Fibroblast of the aortic adventitia (primary cell): Measurements from ENCODE around the gene SEZ6L. TPM values are rescaled to one million over a fixed set of nuclear protein-coding genes. Genes with fewer than 3 reads are reported as not detected.

Experiments used
- DNase-seq: peaks from one replicate; pipeline ENCODE4 v3.0.0-alpha.2; 2010; ENCODE audit warnings: low read depth
- H3K4me3 ChIP-seq: 2 replicates; pipeline ENCODE4 v1.5.1; 2011; ENCODE audit warnings: low read depth, mild to moderate bottlenecking, control low read depth, low read length, moderate library complexity
- CTCF ChIP-seq: IDR thresholded peaks from 2 replicates; pipeline ENCODE4 v1.5.1; 2011; ENCODE audit warnings: mild to moderate bottlenecking, low read length, control low read depth, inconsistent platforms; ENCODE audit not compliant: insufficient read depth
- total RNA-seq: library from RNA; depleted of rRNA; stranded (reverse); fragments of >200 nt; gene quantifications from 2 replicates; pipeline ENCODE4 v1.2.3, GENCODE V29; 2012; ENCODE audit warnings: low replicate concordance

The SEZ6L gene
- total RNA-seq, 1 donor = under 0.01 TPM

GRCh38 chr22:26134654-26135330 lies 34.5 kb upstream of the SEZ6L start:
- no peak for DNase-seq
- no peak overlapping the region for H3K4me3 ChIP-seq
- TF ChIP-seq CTCF = no peak

- DNase-seq = no peak
- H3K4me3 ChIP-seq = no peak overlapping the region
- TF ChIP-seq CTCF = no peak
Measured at GRCh38 chr22:26135806-26136205, 33.5 kb upstream of the SEZ6L start.

- no peak overlapping the region for H3K4me3 ChIP-seq
- TF ChIP-seq CTCF = no peak
- DNase-seq = no peak
Measured at GRCh38 chr22:26139310-26139709, 30.0 kb upstream of the SEZ6L start.

- TF ChIP-seq CTCF = no peak
- H3K4me3 ChIP-seq = no peak overlapping the region
- no peak for DNase-seq
Measured at GRCh38 chr22:26141831-26142230, 27.4 kb upstream of the SEZ6L start.

DNA sequence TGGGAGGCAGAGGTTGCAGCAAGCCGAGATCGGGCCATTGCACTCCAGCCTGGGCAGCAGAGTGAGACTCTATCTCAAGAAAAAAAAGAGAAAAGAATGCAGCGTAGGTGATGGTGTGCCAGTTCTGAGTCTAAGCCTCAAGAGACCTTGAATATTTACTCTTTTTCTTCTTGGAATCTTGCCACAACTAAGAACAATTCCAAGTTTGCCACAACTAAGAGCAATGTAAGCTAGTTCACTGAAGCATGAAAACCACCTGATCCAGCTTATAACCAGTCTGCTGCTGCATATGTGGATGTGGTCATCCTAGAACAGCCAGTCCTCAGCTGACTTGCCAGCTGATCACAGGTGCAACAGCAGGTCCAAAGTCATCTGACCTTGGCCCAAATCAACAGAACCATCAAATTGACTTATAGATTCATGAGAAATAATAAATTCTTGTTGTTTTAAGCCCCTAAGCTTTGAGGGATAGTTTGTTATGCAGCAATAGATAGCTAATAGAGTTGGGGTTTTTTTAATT lies 25.4 kb upstream of the SEZ6L start:
- no peak overlapping the region for H3K4me3 ChIP-seq
- TF ChIP-seq CTCF = no peak
- no peak for DNase-seq

- no peak overlapping the region for H3K4me3 ChIP-seq
- TF ChIP-seq CTCF = no peak
- DNase-seq = no peak
Measured at GRCh38 chr22:26159886-26160285, 9.4 kb upstream of the SEZ6L start.

- no peak for DNase-seq
- no peak overlapping the region for H3K4me3 ChIP-seq
- no peak for TF ChIP-seq CTCF
Measured at GRCh38 chr22:26161746-26162145, 7.5 kb upstream of the SEZ6L start.
